ENCODE measurements around the gene PAX2.

The PAX2 gene

GRCh38 chr10:100814751-100815474 lies 69.5 kb downstream of the PAX2 start:
- no peak for DNase-seq (ENCODE audit: low spot score)
- FAIRE-seq = no peak

GRCh38 chr10:100816671-100817070 lies 71.3 kb downstream of the PAX2 start:
- no peak for FAIRE-seq

GRCh38 chr10:100817268-100817839 lies 72.0 kb downstream of the PAX2 start:
- FAIRE-seq (no peak), DNase-seq (ENCODE audit: low spot score) (no peak)

More at GRCh38 chr10:100816671-100817070, 71.3 kb downstream of the PAX2 start:
- DNase-seq (ENCODE audit: low spot score) = no peak

GRCh38 chr10:100819424-100819823 lies 74.0 kb downstream of the PAX2 start:
- no peak for FAIRE-seq
- no peak for DNase-seq (ENCODE audit: low spot score)

GRCh38 chr10:100823194-100823593 lies 77.8 kb downstream of the PAX2 start:
- DNase-seq (ENCODE audit: low spot score) (no peak), FAIRE-seq (no peak)

GRCh38 chr10:100824886-100825285 lies 79.5 kb downstream of the PAX2 start:
- no peak for FAIRE-seq
- DNase-seq (ENCODE audit: low spot score) = no peak

- FAIRE-seq (no peak), DNase-seq (ENCODE audit: low spot score) (no peak)
Observed at GRCh38 chr10:100825325-100825875, 80.0 kb downstream of the PAX2 start.

GRCh38 chr10:100826031-100826651 lies 80.8 kb downstream of the PAX2 start:
- no peak for DNase-seq (ENCODE audit: low spot score)

GRCh38 chr10:100826661-100826982 lies 81.2 kb downstream of the PAX2 start:
- no peak for DNase-seq (ENCODE audit: low spot score)
- FAIRE-seq = no peak

More at GRCh38 chr10:100826031-100826651, 80.8 kb downstream of the PAX2 start:
- FAIRE-seq = no peak

GRCh38 chr10:100826983-100827818 lies 81.8 kb downstream of the PAX2 start:
- DNase-seq (ENCODE audit: low spot score) = peak; percentile 68
- FAIRE-seq = no peak

- DNase-seq (ENCODE audit: low spot score) (peak; percentile 86), FAIRE-seq (peak; percentile 82)
Observed at GRCh38 chr10:100827819-100828737, 82.7 kb downstream of the PAX2 start.

- DNase-seq (ENCODE audit: low spot score) = no peak
- FAIRE-seq = no peak
Observed at GRCh38 chr10:100828738-100829096, 83.3 kb downstream of the PAX2 start.

GRCh38 chr10:100829097-100829870 lies 83.9 kb downstream of the PAX2 start:
- DNase-seq (ENCODE audit: low spot score) (no peak), FAIRE-seq (no peak)

- no peak for FAIRE-seq
- DNase-seq (ENCODE audit: low spot score) = no peak
Observed at GRCh38 chr10:100829933-100830727, 84.7 kb downstream of the PAX2 start.

- FAIRE-seq (no peak), DNase-seq (ENCODE audit: low spot score) (no peak)
Observed at GRCh38 chr10:100830728-100831111, 85.3 kb downstream of the PAX2 start.

- no peak for DNase-seq (ENCODE audit: low spot score)
- FAIRE-seq = no peak
Observed at GRCh38 chr10:100831742-100832141, 86.4 kb downstream of the PAX2 start.

GRCh38 chr10:100835810-100836209 lies 90.4 kb downstream of the PAX2 start:
- DNase-seq (ENCODE audit: low spot score) = no peak
- no peak for FAIRE-seq

- no peak for FAIRE-seq
- DNase-seq (ENCODE audit: low spot score) = no peak
Observed at GRCh38 chr10:100836891-100837290, 91.5 kb downstream of the PAX2 start.

- no peak for FAIRE-seq
- no peak for DNase-seq (ENCODE audit: low spot score)
Observed at GRCh38 chr10:100837300-100837699, 91.9 kb downstream of the PAX2 start.
